ENCODE results near the gene SYPL1. TPM values are rescaled to one million over a fixed set of nuclear protein-coding genes. Genes with fewer than 3 reads are reported as not detected.

Gene SYPL1
- total RNA-seq, 1 donor from 2014 or later: 76.9 TPM

- Histone ChIP-seq H3K36me3 (no peaks in the 10 kb centered on the region), H3K9me3 (no peaks in the 10 kb centered on the region), H3K27me3 (no peaks in the 10 kb centered on the region), H3K4me3 (no peak overlapping the region), H3K4me1 (peaks cover 3% of the 10 kb centered on the region), H3K27ac (no peak overlapping the region)
- TF ChIP-seq POLR2AphosphoS5 (IDR thresholded peaks at IDR 0.05; ENCODE audit: insufficient read depth in 1 of 2, low read depth in 1 of 2): no peak
- no peak for TF ChIP-seq CTCF (IDR thresholded peaks at IDR 0.05)
- TF ChIP-seq POLR2A (IDR thresholded peaks at IDR 0.05): no peak
- intact Hi-C loops (cut with DNase I): no loop called here
- DNase-seq (ENCODE audit: extremely low spot score in 2 of 2): no peak
These were observed 9.2 kb upstream of the SYPL1 start for GRCh38 chr7:106121189-106121810.

- DNase-seq (ENCODE audit: extremely low spot score in 2 of 2): no peak
- TF ChIP-seq POLR2A (IDR thresholded peaks at IDR 0.05): no peak
- Histone ChIP-seq H3K9me3 (no peaks in the 10 kb centered on the region), H3K36me3 (no peaks in the 10 kb centered on the region), H3K27me3 (no peaks in the 10 kb centered on the region), H3K27ac (no peak overlapping the region), H3K4me1 (no peaks in the 10 kb centered on the region), H3K4me3 (no peak overlapping the region)
- intact Hi-C loops (cut with DNase I): no loop called here
These were observed 8.4 kb upstream of the SYPL1 start for GRCh38 chr7:106120500-106120899.

- TF ChIP-seq POLR2A (IDR thresholded peaks at IDR 0.05) (no peak), CTCF (IDR thresholded peaks at IDR 0.05) (no peak), POLR2AphosphoS5 (IDR thresholded peaks at IDR 0.05; ENCODE audit: insufficient read depth in 1 of 2, low read depth in 1 of 2) (no peak)
- Histone ChIP-seq H3K4me3 (no peak overlapping the region), H3K9me3 (no peaks in the 10 kb centered on the region), H3K27ac (no peak overlapping the region), H3K4me1 (no peaks in the 10 kb centered on the region), H3K27me3 (no peaks in the 10 kb centered on the region), H3K36me3 (no peaks in the 10 kb centered on the region)
- DNase-seq (ENCODE audit: extremely low spot score in 2 of 2): no peak
- intact Hi-C loops (cut with DNase I): no loop called here
These were observed 7.6 kb upstream of the SYPL1 start for GRCh38 chr7:106119719-106120118.

- DNase-seq (ENCODE audit: extremely low spot score in 2 of 2): no peak
- intact Hi-C loops (cut with DNase I): no loop called here
- peaks cover under 1% of the 10 kb centered on the region for H3K4me1 ChIP-seq
- H3K9me3 ChIP-seq: no peaks in the 10 kb centered on the region
- H3K27ac ChIP-seq: no peak overlapping the region
- no peak overlapping the region for H3K4me3 ChIP-seq
- H3K36me3 ChIP-seq: no peaks in the 10 kb centered on the region
- H3K27me3 ChIP-seq: no peaks in the 10 kb centered on the region
- no peak for TF ChIP-seq POLR2A (IDR thresholded peaks at IDR 0.05)
- TF ChIP-seq CTCF (IDR thresholded peaks at IDR 0.05): no peak
- no peak for TF ChIP-seq POLR2AphosphoS5 (IDR thresholded peaks at IDR 0.05; ENCODE audit: insufficient read depth in 1 of 2, low read depth in 1 of 2)
These were observed 5.9 kb upstream of the SYPL1 start for GRCh38 chr7:106117786-106118544.

- Histone ChIP-seq H3K4me3 (no peak overlapping the region), H3K27me3 (no peaks in the 10 kb centered on the region), H3K27ac (no peak overlapping the region), H3K9me3 (no peaks in the 10 kb centered on the region), H3K4me1 (peaks cover 6% of the 10 kb centered on the region), H3K36me3 (no peaks in the 10 kb centered on the region)
- DNase-seq (ENCODE audit: extremely low spot score in 2 of 2): no peak
- TF ChIP-seq CTCF (IDR thresholded peaks at IDR 0.05) (no peak), POLR2AphosphoS5 (IDR thresholded peaks at IDR 0.05; ENCODE audit: insufficient read depth in 1 of 2, low read depth in 1 of 2) (no peak)
- intact Hi-C loops (cut with DNase I): no loop called here
These were observed 4.1 kb upstream of the SYPL1 start for GRCh38 chr7:106116161-106116704.

Measured in vagina (tissue), 2 donors.